NCI-H2227 treated with DMSO at 0.1 percent for 48 hours (cell line): ENCODE results near the gene SIK3.
A peak's percentile ranks its signal among the peaks of the same experiment; 100 is the strongest.

Experiments
- DNase-seq: peaks from one replicate; lab custom pipeline; 2025; lab: John Stamatoyannopoulos, UW

The SIK3 gene

GRCh38 chr11:116895048-116895757 is 203.0 kb downstream of the SIK3 start:
- DNase-seq: no peak

GRCh38 chr11:116893906-116894305 is 204.3 kb downstream of the SIK3 start:
- no peak for DNase-seq

DNA sequence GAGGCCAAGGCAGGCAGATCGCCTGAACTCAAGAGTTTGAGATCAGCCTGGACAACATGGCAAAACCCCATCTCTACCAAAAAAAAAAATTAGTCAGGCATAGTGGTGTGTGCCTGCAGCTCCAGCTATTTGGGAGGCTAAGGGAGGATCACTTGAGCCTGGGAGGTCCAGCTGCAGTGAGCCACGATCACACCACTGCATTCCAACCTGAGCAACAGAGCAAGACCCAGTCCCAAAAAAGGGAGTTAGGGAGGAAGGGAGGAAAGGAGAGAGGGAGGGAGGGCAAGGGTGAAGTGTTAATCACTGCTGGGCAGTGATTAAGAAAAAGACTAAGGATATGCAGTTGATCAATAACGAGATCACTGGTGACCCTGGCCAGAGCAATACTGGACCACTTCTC is 204.8 kb downstream of the SIK3 start:
- no peak for DNase-seq

- DNase-seq: no peak
Measured at GRCh38 chr11:116892374-116892773, 205.9 kb downstream of the SIK3 start.

DNA sequence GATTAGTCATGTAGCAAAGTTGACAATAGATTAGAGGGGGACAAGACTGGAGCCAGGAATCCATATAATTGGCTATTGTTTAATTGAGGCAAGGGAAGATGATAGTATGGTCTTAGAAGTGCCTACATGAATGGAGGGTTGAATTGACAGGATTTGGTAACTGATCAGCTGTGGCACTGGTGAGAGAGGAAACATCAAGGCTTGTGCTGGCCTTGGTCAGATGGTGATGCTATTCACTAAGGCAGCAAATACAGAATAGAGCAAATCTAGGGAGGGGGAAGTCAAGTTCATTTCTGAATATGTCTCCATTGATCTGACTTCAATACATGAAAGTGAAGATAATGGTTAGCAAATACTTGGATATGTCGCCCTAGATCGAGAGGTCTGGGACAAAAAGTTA is 206.5 kb downstream of the SIK3 start:
- DNase-seq: no peak

GRCh38 chr11:116890607-116891006 is 207.6 kb downstream of the SIK3 start:
- no peak for DNase-seq

DNA sequence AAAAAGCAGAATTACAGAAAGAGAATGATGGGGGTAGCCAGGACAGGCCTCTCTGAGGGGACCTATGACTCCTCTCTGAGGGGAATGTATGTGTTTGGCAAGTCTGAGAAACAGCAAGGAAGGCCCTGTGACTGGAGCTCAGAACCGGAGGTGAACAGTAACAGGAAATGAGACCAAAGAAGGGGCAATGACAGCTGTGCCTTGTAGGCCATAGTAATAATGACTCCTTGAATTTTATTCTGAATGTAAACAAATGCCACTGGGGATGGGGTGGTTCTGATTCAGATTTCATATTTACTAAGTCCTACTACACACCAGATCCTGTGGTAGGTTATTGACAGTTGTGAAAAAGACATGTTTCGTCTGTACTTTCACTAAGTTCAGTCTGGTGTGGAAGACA is 208.0 kb downstream of the SIK3 start:
- no peak for DNase-seq

DNA sequence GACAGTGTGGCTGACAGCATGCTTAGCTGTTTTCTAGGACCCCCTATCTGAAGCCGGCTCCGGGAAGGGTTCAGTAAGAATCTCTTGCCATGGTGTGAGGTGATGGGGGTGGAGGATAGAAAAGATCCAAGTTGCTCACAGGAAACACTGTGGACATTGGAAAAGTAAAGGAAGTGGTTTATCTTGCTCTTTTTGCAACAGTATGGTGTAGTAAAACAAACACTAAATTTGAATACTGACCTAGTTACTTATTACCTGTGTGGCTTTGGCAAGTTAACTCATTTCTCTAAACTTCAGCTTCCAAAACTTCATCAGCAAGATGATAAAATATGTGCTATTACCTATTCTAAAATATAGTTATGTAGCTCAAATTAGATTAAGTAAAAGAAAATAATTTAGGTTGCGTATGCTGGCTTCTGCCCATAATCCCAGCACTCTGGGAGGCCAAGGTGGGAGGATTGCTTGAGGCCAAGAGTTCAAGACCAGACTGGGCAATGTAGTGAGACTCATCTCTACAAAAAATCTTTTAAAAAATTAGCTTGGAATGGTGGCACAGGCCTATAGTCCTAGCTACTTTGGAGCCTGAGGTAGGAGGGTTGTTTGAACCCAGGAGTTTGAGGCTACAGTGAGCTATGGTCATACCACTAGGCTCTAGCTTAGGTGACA is 209.2 kb downstream of the SIK3 start:
- no peak for DNase-seq

DNA sequence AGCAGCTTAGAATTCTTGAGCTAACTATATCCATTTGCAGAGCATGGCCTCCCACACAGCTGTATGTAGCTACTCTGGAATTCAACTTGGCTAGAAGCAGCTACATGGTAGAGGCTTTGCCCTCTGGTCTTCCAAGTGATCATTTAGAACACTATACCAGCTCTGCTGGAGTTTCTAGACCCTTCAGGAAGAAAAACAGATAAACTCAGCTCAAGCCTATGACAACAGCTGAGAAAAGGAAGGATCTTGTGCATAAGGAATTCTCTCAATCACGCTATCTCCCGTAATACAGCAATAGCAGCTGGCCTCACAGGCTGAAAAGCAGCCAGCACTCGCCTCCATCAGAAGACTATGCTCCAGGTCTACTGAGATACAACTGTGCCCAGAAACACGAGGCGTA is 210.2 kb downstream of the SIK3 start:
- no peak for DNase-seq

DNA sequence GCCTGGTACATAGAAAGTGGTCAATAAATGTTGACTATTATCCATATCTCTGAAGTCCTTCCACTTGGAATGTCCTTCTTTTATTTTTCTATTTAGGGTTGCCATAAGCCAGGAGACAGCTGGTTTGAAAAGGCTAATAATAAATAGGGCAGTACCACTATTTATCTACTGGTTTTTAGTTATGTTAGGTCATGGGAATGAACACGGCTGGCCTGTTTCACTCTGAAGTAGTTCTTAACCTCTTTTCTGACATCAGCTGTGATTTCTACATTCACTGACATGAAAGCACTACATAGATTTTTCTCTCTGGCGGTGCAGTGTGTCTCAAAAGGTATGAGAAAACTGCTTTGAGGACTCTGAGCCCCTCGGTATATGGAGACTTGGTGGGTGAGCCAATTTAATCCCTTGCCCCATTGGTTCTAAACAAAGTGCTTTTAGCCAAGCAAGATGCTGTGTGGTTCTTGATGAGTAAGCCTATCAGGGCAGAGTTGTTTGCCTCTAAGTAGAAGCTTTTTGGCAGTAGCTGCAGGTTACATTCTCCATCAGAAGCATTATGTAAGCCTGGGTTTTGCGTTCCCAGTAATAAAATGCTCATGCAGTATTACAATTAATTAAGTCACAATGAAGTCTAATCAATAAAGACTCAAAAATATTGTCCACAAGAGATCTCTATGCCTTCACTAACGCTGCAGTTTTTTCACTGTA is 212.1 kb downstream of the SIK3 start:
- no peak for DNase-seq

GRCh38 chr11:116882386-116882785 is 215.8 kb downstream of the SIK3 start:
- DNase-seq: no peak

GRCh38 chr11:116881143-116881542 is 217.1 kb downstream of the SIK3 start:
- no peak for DNase-seq

DNA sequence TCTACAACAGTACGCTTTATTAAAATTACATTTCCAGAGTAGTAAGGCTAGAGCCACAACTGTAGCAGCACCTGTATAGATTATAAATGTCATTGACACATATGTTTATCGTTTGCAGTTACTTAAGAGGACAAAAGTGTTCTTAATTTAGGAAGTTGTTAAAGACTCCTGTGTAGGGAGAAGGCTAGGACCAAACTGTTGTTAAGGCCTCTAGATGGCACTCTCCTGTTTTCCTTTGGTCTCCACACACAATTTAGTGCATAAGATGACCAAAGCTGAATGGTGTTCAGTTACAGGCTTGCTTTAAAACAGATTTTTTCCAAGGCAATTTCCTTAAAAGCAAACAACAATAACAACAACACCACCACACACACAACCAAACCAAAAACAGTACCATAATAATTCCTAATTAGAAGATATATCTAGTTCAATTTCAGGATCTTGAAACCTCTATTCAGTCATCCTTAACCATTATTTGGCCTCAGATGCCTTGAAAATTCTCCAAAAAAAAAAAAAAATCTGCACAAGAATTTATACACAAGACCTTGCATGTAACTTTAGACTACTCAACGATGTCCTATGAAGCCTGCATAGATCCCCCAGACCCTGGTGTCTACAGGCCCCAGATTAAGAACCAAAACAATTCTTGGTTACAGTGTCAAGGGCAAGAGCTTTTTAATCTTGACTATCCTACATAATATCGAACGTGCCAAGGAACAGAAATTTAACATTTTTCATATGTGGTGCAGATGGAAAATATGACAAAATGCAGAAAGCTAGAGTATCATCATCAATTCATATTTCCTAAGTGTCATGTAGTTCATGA is 218.2 kb downstream of the SIK3 start:
- peak; percentile 31 for DNase-seq

- DNase-seq: no peak
Measured at GRCh38 chr11:116876656-116877055, 221.6 kb downstream of the SIK3 start.

DNA sequence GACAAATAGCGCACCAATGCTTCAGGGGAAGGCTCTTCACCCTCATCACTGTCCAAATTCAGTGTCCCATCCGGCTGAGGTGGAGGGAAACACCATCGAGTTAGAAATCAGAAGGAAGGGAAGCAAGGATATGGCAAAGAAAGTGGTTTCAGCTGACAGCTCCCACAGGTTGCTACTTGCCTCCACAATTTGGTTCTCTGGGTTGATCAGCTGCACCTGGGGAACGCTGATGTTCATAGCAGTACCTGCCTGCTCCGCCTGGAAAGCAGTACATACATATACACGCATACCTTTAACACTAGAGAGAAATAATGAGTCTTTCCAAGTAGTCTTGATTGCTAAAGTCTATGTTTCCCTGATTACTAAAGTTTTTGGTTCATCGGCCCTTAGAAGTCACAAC is 223.0 kb downstream of the SIK3 start:
- DNase-seq: no peak

DNA sequence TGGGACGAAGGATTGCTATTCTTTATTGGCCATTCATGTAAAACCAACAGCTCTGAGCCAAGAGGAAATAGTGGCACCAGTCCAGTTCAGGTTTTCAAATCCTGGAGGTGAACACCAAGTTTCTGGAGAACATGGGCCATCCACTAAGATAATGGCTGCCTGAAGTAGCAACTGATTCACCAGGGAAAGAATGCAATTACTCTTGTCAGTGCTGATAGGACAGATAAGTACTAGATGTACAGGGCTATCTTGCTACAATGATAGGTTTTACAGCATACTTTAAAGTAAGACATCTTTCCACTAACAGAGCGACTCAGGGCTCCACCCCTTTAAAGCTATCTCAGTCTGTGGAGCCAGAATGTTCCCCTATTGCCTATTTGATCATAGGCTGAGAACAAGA is 224.0 kb downstream of the SIK3 start:
- DNase-seq: no peak

GRCh38 chr11:116873381-116873780 is 224.8 kb downstream of the SIK3 start:
- no peak for DNase-seq

- no peak for DNase-seq
Measured at GRCh38 chr11:116871248-116871647, 227.0 kb downstream of the SIK3 start.

- no peak for DNase-seq
Measured at GRCh38 chr11:116870054-116870453, 228.2 kb downstream of the SIK3 start.

DNA sequence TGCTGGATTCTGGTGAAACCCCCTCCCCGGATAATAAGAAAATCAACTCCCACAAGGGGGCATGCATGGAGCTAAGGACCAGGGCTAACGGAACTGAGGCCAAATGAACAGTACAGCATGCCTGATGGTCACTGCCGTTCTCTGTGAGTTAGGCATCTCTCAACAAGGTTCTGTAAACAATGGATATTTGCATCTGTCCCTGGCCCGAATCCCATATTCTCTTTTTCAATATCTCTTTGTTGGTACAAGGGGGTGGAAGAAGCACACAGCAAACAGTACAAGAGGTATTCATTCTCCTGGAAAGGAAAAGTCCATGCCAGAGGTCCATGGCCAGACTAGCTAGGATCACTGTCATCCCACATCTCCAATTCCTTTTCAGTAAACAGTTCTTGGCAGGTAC is 228.6 kb downstream of the SIK3 start:
- no peak for DNase-seq

GRCh38 chr11:116868066-116868465 is 230.2 kb downstream of the SIK3 start:
- DNase-seq: no peak

DNA sequence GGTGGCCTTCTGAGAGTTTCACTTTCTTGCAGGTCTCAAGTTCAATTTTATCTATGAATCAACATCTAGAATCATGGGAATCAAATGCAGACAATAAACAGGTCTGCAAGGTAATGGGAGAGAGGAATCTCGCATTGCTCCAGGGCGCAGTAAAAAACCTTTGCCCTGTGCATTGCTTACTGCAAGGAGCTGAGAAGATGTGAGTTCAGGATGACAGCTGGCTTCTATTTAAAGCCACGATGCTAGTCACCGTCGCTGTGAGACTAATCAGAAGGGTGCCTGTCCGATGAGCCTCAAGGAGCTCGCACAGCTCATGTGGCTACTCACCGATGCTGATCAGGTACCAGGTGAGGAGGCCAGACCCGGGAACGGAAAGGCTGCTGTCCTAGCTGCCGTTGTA is 230.6 kb downstream of the SIK3 start:
- no peak for DNase-seq
